ENCODE results near the gene COL27A1. TPM values are rescaled to one million over a fixed set of nuclear protein-coding genes. Genes with fewer than 3 reads are reported as not detected.
"Not testable (repeated sequence)": the region's sequence is repeated elsewhere in the genome, so short reads cannot be mapped to it uniquely, and the experiment has no call there.

Gene COL27A1
- total RNA-seq, 6 experiments from 2014 or later: 22.2 to 24.1 (median 23.4) TPM

GRCh38 chr9:114319147-114319546 is 163.8 kb downstream of the COL27A1 start:
- Mint-ChIP-seq H3K27me3 (ENCODE audit: insufficient read depth) (peaks cover 6% of the 10 kb centered on the region), H3K9me3 (no peaks in the 10 kb centered on the region)

GRCh38 chr9:114320710-114321109 is 165.4 kb downstream of the COL27A1 start:
- H3K9me3 Mint-ChIP-seq; H3K27me3 Mint-ChIP-seq (ENCODE audit: insufficient read depth); H3K4me3 Mint-ChIP-seq; H3K36me3 Mint-ChIP-seq (ENCODE audit: low read depth); H3K27ac Mint-ChIP-seq: not testable (repeated sequence)
- DNase-seq: peak; percentile 70
- peaks cover 12% of the 10 kb centered on the region for H3K4me1 Mint-ChIP-seq (ENCODE audit: low read depth)

More at GRCh38 chr9:114319147-114319546, 163.8 kb downstream of the COL27A1 start:
- TF ChIP-seq CTCF (IDR thresholded peaks at IDR 0.05): no peak
- no peak overlapping the region for H3K27ac Mint-ChIP-seq
- H3K36me3 Mint-ChIP-seq (ENCODE audit: low read depth): no peaks in the 10 kb centered on the region
- no peak for DNase-seq
- peaks cover 12% of the 10 kb centered on the region for H3K4me1 Mint-ChIP-seq (ENCODE audit: low read depth)
- H3K4me3 Mint-ChIP-seq: no peak overlapping the region

- Mint-ChIP-seq H3K27ac (peak overlapping the region; percentile 31; the same call in 1 of the 2 replicates), H3K9me3 (no peaks in the 10 kb centered on the region), H3K4me3 (no peak overlapping the region), H3K4me1 (ENCODE audit: low read depth) (peaks cover 12% of the 10 kb centered on the region), H3K36me3 (ENCODE audit: low read depth) (no peaks in the 10 kb centered on the region), H3K27me3 (ENCODE audit: insufficient read depth) (peaks cover 4% of the 10 kb centered on the region)
- peak; percentile 37 for DNase-seq
- TF ChIP-seq CTCF (IDR thresholded peaks at IDR 0.05): no peak
These were observed 166.4 kb downstream of the COL27A1 start for GRCh38 chr9:114321759-114322158.

GRCh38 chr9:114322160-114322818 is 167.0 kb downstream of the COL27A1 start:
- H3K9me3 Mint-ChIP-seq; H3K4me3 Mint-ChIP-seq; DNase-seq; H3K27me3 Mint-ChIP-seq (ENCODE audit: insufficient read depth); H3K36me3 Mint-ChIP-seq (ENCODE audit: low read depth): not testable (repeated sequence)
- H3K27ac Mint-ChIP-seq: 0 out of 2 replicates have a peak overlapping the region, but pooled peaks have one; percentile 31
- peaks cover 12% of the 10 kb centered on the region for H3K4me1 Mint-ChIP-seq (ENCODE audit: low read depth)

GRCh38 chr9:114322831-114323531 is 167.6 kb downstream of the COL27A1 start, which contains the start of gene ORM1:
Gene ORM1 (plus strand): TSS chr9:114323098. CDS start chr9:114323134, 36 bp downstream.
- not testable (repeated sequence) for H3K36me3 Mint-ChIP-seq (ENCODE audit: low read depth); H3K4me3 Mint-ChIP-seq; H3K27me3 Mint-ChIP-seq (ENCODE audit: insufficient read depth)

GRCh38 chr9:114323849-114324248 is 168.5 kb downstream of the COL27A1 start:
- not testable (repeated sequence) for H3K36me3 Mint-ChIP-seq (ENCODE audit: low read depth); H3K4me3 Mint-ChIP-seq; H3K27ac Mint-ChIP-seq; DNase-seq; H3K9me3 Mint-ChIP-seq; H3K27me3 Mint-ChIP-seq (ENCODE audit: insufficient read depth)
- peaks cover 12% of the 10 kb centered on the region for H3K4me1 Mint-ChIP-seq (ENCODE audit: low read depth)

More at GRCh38 chr9:114322831-114323531, 167.6 kb downstream of the COL27A1 start, which contains the start of gene ORM1:
- Mint-ChIP-seq H3K27ac (peak within 1 kb of the TSS; percentile 31; the same call in 1 of the 2 replicates), H3K4me1 (ENCODE audit: low read depth) (peaks cover 12% of the 10 kb centered on the region)
- H3K9me3 Mint-ChIP-seq, DNase-seq: not testable (repeated sequence)

- no peaks in the 10 kb centered on the region for H3K36me3 Mint-ChIP-seq (ENCODE audit: low read depth)
- no peak for DNase-seq
- no peak overlapping the region for H3K27ac Mint-ChIP-seq
- H3K9me3 Mint-ChIP-seq: no peaks in the 10 kb centered on the region
- H3K4me3 Mint-ChIP-seq: no peak overlapping the region
- no peak for TF ChIP-seq CTCF (IDR thresholded peaks at IDR 0.05)
- no peaks in the 10 kb centered on the region; the same call in none of the 2 replicates for H3K27me3 Mint-ChIP-seq (ENCODE audit: insufficient read depth)
- H3K4me1 Mint-ChIP-seq (ENCODE audit: low read depth): peaks cover 12% of the 10 kb centered on the region
These were observed 169.2 kb downstream of the COL27A1 start for GRCh38 chr9:114324492-114324891.

GRCh38 chr9:114324965-114325364 is 169.6 kb downstream of the COL27A1 start:
- peaks cover 12% of the 10 kb centered on the region for H3K4me1 Mint-ChIP-seq (ENCODE audit: low read depth)
- H3K9me3 Mint-ChIP-seq; DNase-seq; H3K27me3 Mint-ChIP-seq (ENCODE audit: insufficient read depth); H3K27ac Mint-ChIP-seq; H3K36me3 Mint-ChIP-seq (ENCODE audit: low read depth); H3K4me3 Mint-ChIP-seq: not testable (repeated sequence)

- not testable (repeated sequence) for H3K9me3 Mint-ChIP-seq; H3K27me3 Mint-ChIP-seq (ENCODE audit: insufficient read depth); H3K27ac Mint-ChIP-seq; H3K36me3 Mint-ChIP-seq (ENCODE audit: low read depth); H3K4me3 Mint-ChIP-seq; DNase-seq
- H3K4me1 Mint-ChIP-seq (ENCODE audit: low read depth): peaks cover 12% of the 10 kb centered on the region
These were observed 170.4 kb downstream of the COL27A1 start for GRCh38 chr9:114325684-114326254.

Measured in HFFc6 (cell line).